Measurements from ENCODE around the gene RGL1.

- no peak for TF ChIP-seq CTCF (IDR thresholded peaks at IDR 0.05)
- TF ChIP-seq EP300 (IDR thresholded peaks at IDR 0.05; ENCODE audit: low read depth) = no peak
Measured at GRCh38 chr1:183764981-183765380, 39.9 kb upstream of the RGL1 start.
